ENCODE data around the gene C13orf46. TPM values are rescaled to one million over a fixed set of nuclear protein-coding genes. Genes with fewer than 3 reads are reported as not detected.

C13orf46 gene
- total and polyA plus RNA-seq, 2 donors (not counting 1 experiment from before 2014, with no cell fraction given) = 1.4 to 4.8 TPM

DNA sequence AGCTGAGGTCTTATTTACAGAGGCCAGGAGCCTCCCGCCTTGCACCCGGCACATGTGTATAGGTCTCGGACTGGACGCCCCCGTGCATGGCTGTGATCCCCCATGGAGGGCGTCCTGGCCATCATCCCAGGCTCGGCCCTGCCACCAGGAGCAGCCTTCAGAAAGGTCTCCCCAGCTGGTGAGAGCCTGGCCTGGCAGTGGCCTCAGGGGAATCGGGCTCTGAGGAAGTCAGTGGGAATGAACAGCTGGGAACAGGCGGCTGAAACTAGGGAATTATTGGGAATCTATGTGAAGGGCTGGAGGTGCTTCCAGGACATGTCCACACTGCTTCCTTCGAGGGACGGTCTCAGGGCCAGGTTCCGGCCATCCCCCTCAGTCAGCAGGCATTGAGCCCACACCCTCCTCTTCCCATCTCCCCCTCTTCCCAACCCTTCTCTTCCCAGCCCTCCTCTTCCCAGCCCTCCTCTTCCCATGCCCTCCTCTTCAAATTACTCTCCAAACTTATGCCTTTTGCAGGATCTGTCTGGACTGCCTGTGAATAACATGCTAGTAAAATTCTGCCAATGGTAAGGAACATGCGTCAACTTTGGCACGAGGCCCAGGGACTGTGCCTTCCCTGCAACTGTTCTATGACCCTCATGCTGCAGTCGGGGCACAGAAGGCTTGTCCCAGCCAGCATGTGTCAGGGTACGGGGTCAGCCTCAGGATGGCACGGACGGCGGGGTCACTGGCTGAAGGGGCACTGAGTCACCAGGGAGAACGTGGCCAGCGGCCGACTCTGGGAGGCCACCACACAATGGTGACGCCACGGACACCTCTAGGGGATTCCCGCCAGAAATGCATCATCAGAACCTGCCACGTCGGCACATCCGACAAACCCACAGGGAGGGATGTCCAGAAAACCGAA, 24.2 kb upstream of the C13orf46 start:
- H3K4me3 ChIP-seq (ENCODE audit: control extremely low read depth in 1 of 5, extremely low read depth in 1 of 5, insufficient read depth in 1 of 5, low read depth in 2 of 5, low read length in 4 of 5) = no peak overlapping the region
- H2AFZ ChIP-seq (ENCODE audit: insufficient read depth, low read depth, low read length, poor library complexity, severe bottlenecking) = no peak overlapping the region
- H4K20me1 ChIP-seq (ENCODE audit: control insufficient read depth, insufficient read depth, low read length, poor library complexity, severe bottlenecking) = peaks cover 17% of the 10 kb centered on the region
- H3K4me2 ChIP-seq (replicated peaks; ENCODE audit: low read depth, low read length, poor library complexity, severe bottlenecking) = no peak overlapping the region
- H3K27me3 Mint-ChIP-seq = no peaks in the 10 kb centered on the region
- H3K79me2 ChIP-seq (ENCODE audit: control insufficient read depth, insufficient read depth, low read length) = no peaks in the 10 kb centered on the region
- TF ChIP-seq, protein P1, sequence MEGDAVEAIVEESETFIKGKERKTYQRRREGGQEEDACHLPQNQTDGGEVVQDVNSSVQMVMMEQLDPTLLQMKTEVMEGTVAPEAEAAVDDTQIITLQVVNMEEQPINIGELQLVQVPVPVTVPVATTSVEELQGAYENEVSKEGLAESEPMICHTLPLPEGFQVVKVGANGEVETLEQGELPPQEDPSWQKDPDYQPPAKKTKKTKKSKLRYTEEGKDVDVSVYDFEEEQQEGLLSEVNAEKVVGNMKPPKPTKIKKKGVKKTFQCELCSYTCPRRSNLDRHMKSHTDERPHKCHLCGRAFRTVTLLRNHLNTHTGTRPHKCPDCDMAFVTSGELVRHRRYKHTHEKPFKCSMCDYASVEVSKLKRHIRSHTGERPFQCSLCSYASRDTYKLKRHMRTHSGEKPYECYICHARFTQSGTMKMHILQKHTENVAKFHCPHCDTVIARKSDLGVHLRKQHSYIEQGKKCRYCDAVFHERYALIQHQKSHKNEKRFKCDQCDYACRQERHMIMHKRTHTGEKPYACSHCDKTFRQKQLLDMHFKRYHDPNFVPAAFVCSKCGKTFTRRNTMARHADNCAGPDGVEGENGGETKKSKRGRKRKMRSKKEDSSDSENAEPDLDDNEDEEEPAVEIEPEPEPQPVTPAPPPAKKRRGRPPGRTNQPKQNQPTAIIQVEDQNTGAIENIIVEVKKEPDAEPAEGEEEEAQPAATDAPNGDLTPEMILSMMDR (IDR thresholded peaks at IDR 0.05) = no peak
- TF ChIP-seq EZH2 (IDR thresholded peaks at IDR 0.05; ENCODE audit: borderline replicate concordance, insufficient read depth, low read depth, low read length, poor library complexity, severe bottlenecking) = no peak
- CTCF ChIA-PET = interaction anchor here (1.2 kb wide), 1 partner anchor 230 kb away, joined by 3 read pairs; no protein-coding TSS in a partner anchor
- 95% methylated on average over 28 of the region's 29 CpGs for WGBS (ENCODE audit: insufficient coverage)
- H3K4me1 ChIP-seq (ENCODE audit: control insufficient read depth in 2 of 2, insufficient read depth in 2 of 2, low read length in 2 of 2) = no peaks in the 10 kb centered on the region
- H3K9me3 Mint-ChIP-seq (ENCODE audit: insufficient read depth) = no peaks in the 10 kb centered on the region
- H3K4me3 Mint-ChIP-seq = no peak overlapping the region
- H3K36me3 ChIP-seq (replicated peaks in 1 of 2; ENCODE audit: control extremely low read depth in 1 of 2, control insufficient read depth in 1 of 2, extremely low read depth in 1 of 2, insufficient read depth in 2 of 2, low read length in 1 of 2) = peaks cover 0 to 56% of the 10 kb centered on the region in 2 experiments
- H3K9ac ChIP-seq (ENCODE audit: low read length) = no peak overlapping the region
- H3K9me3 ChIP-seq (ENCODE audit: control extremely low read depth in 1 of 3, control insufficient read depth in 2 of 3, insufficient read depth in 1 of 3, low read length in 2 of 3) = no peaks in the 10 kb centered on the region
- no peak overlapping the region for H3K27ac ChIP-seq (ENCODE audit: low read length in 2 of 2)
- POLR2A ChIA-PET = no interaction called here
- H3K4me1 Mint-ChIP-seq = no peaks in the 10 kb centered on the region
- intact Hi-C loops (cut with micrococcal nuclease) = no loop called here
- no peak for DNase-seq
- H3K27ac Mint-ChIP-seq = peak overlapping the region; percentile 53
- no peak for ATAC-seq (ENCODE audit: low read depth)
- no peaks in the 10 kb centered on the region for H3K27me3 ChIP-seq (replicated peaks in 1 of 4; ENCODE audit: control extremely low read depth in 1 of 4, control insufficient read depth in 3 of 4, insufficient read depth in 4 of 4, low read length in 3 of 4)

Data from B cell (primary cell).